Ascending aorta (tissue), 2 donors: ENCODE results near the gene UBE2L5. TPM values are rescaled to one million over a fixed set of nuclear protein-coding genes. Genes with fewer than 3 reads are reported as not detected.

Experiments used
- DNase-seq, 2 donors: peaks; one replicate each; pipeline ENCODE4 v3.0.0-alpha.2; 2019; ENCODE audit warnings: low spot score in 2 of 2
- H3K27ac ChIP-seq, 2 donors: fragments of 200-600 bp; sonication (generic); one replicate each; pipeline ENCODE4 v1.5.1; 2016 to 2017; ENCODE audit warnings: mild to moderate bottlenecking in 1 of 2
- H3K27me3 ChIP-seq: fragments of 200-600 bp; sonication (generic); one replicate; pipeline ENCODE4 v1.5.1; 2017
- H3K36me3 ChIP-seq, 2 donors: fragments of 200-600 bp; sonication (generic); one replicate each; pipeline ENCODE4 v1.5.1; 2016
- H3K4me1 ChIP-seq, 2 donors: fragments of 200-600 bp; sonication (generic); one replicate each; pipeline ENCODE4 v1.5.1; 2016 to 2017; ENCODE audit warnings: mild to moderate bottlenecking in 1 of 2
- H3K4me3 ChIP-seq, 2 donors: fragments of 200-600 bp; sonication (generic); one replicate each; pipeline ENCODE4 v1.5.1; 2016 to 2017; ENCODE audit warnings: mild to moderate bottlenecking in 1 of 2
- H3K9me3 ChIP-seq, 2 donors: fragments of 200-600 bp; sonication (generic); one replicate each; pipeline ENCODE4 v1.5.1; 2016
- CTCF ChIP-seq, 3 experiments: fragments of 200-600 bp in 2 of 3; fragments of 450-650 bp in 1 of 3; sonication (generic) in 2 of 3; IDR thresholded peaks; one replicate each; pipeline ENCODE4 v1.5.1; 2016 to 2019; ENCODE audit warnings: antibody characterized with exemption in 3 of 3, mild to moderate bottlenecking in 1 of 3, moderate library complexity in 1 of 3
- intact Hi-C: fragments of 100-400 bp; cut with DNase I; formaldehyde crosslinking; loops from one replicate; pipeline ENCODE4 v1.15.1; 2023
- total RNA-seq: library from RNA; depleted of rRNA; stranded (reverse); fragments of >200 nt; gene quantifications from one replicate; pipeline ENCODE4 v1.1.0, GENCODE V29; 2016

The UBE2L5 gene
- total RNA-seq, 1 donor from 2014 or later, result not detected

GRCh38 chr13:30408319-30409101 lies 13.8 kb upstream of the UBE2L5 start:
- H3K4me3 ChIP-seq, result peak overlapping the region; percentile 39 to 55
- H3K27ac ChIP-seq, result peak overlapping the region; percentile 95 to 96
- no peaks in the 10 kb centered on the region for H3K9me3 ChIP-seq
- H3K4me1 ChIP-seq, result peaks cover 5 to 21% of the 10 kb centered on the region in 2 donors
- no peaks in the 10 kb centered on the region for H3K36me3 ChIP-seq
- TF ChIP-seq CTCF (IDR thresholded peaks at IDR 0.05), result peak; percentile 75 to 91 (median 90)
- no peaks in the 10 kb centered on the region for H3K27me3 ChIP-seq
- DNase-seq, result peak; percentile 71 to 97
- intact Hi-C loops, result loop anchor here (1.0 to 10.0 kb wide), 8 partner anchors 13 to 634 kb away; partner anchors contain the start of genes KATNAL1 and MEDAG

- Histone ChIP-seq H3K27ac (peak overlapping the region; percentile 95 to 96), H3K4me1 (peaks cover 5 to 21% of the 10 kb centered on the region in 2 donors), H3K36me3 (no peaks in the 10 kb centered on the region), H3K4me3 (no peak overlapping the region), H3K27me3 (no peaks in the 10 kb centered on the region), H3K9me3 (no peaks in the 10 kb centered on the region)
- no peak for TF ChIP-seq CTCF (IDR thresholded peaks at IDR 0.05)
- DNase-seq, result peak in 1 of 2 donors; percentile 80
- intact Hi-C loops, result loop anchor here (2.0 to 10.0 kb wide), 4 partner anchors 265 to 632 kb away; partner anchors contain the start of gene MEDAG
These were observed 12.2 kb upstream of the UBE2L5 start for GRCh38 chr13:30409886-30410704.

GRCh38 chr13:30410705-30411125 lies 11.6 kb upstream of the UBE2L5 start:
- no peaks in the 10 kb centered on the region for H3K36me3 ChIP-seq
- TF ChIP-seq CTCF (IDR thresholded peaks at IDR 0.05), result no peak
- no peaks in the 10 kb centered on the region for H3K27me3 ChIP-seq
- H3K9me3 ChIP-seq, result no peaks in the 10 kb centered on the region
- DNase-seq, result no peak
- H3K4me3 ChIP-seq, result no peak overlapping the region
- peaks cover 5 to 21% of the 10 kb centered on the region in 2 donors for H3K4me1 ChIP-seq
- intact Hi-C loops, result no loop called here
- H3K27ac ChIP-seq, result peak overlapping the region; percentile 95 to 96

GRCh38 chr13:30412346-30412745 lies 9.9 kb upstream of the UBE2L5 start:
- no peak for DNase-seq
- H3K4me1 ChIP-seq, result peaks cover 5 to 21% of the 10 kb centered on the region in 2 donors
- no peak for TF ChIP-seq CTCF (IDR thresholded peaks at IDR 0.05)
- intact Hi-C loops, result no loop called here
- H3K36me3 ChIP-seq, result no peaks in the 10 kb centered on the region
- no peaks in the 10 kb centered on the region for H3K27me3 ChIP-seq
- H3K9me3 ChIP-seq, result no peaks in the 10 kb centered on the region
- H3K27ac ChIP-seq, result no peak overlapping the region
- H3K4me3 ChIP-seq, result no peak overlapping the region

- DNase-seq, result no peak
- no peaks in the 10 kb centered on the region for H3K36me3 ChIP-seq
- no peaks in the 10 kb centered on the region for H3K27me3 ChIP-seq
- TF ChIP-seq CTCF (IDR thresholded peaks at IDR 0.05), result no peak
- intact Hi-C loops, result no loop called here
- H3K4me3 ChIP-seq, result no peak overlapping the region
- peaks cover 2 to 13% of the 10 kb centered on the region in 2 donors for H3K4me1 ChIP-seq
- no peaks in the 10 kb centered on the region for H3K9me3 ChIP-seq
- no peak overlapping the region for H3K27ac ChIP-seq
These were observed 8.5 kb upstream of the UBE2L5 start for GRCh38 chr13:30413842-30414241.
